Karpas-422 (cell line): Measurements from ENCODE around the gene ADAM33. TPM values are rescaled to one million over a fixed set of nuclear protein-coding genes. Genes with fewer than 3 reads are reported as not detected.

Source experiments
- DNase-seq: peaks from one replicate; pipeline ENCODE4 v3.0.0-alpha.2; 2015
- H2AFZ ChIP-seq: fragments of 200-600 bp; sonication (generic); 2 replicates; pipeline ENCODE4 v1.6.1; 2014; ENCODE audit warnings: antibody characterized with exemption, low read length, mixed read lengths
- H3K27ac ChIP-seq: fragments of 200-600 bp; sonication (generic); 2 replicates; pipeline ENCODE4 v1.5.1; 2014; ENCODE audit warnings: mild to moderate bottlenecking, low read length, moderate library complexity
- H3K27me3 ChIP-seq: fragments of 200-600 bp; sonication (generic); 2 replicates; pipeline ENCODE4 v1.6.1; 2014; ENCODE audit warnings: low read length, mixed read lengths
- H3K36me3 ChIP-seq: fragments of 200-600 bp; sonication (generic); 2 replicates; pipeline ENCODE4 v1.6.1; 2014; ENCODE audit warnings: low read length, mixed read lengths; ENCODE audit not compliant: insufficient read depth
- H3K4me1 ChIP-seq: fragments of 200-600 bp; sonication (generic); 2 replicates; pipeline ENCODE4 v1.6.1; 2014; ENCODE audit warnings: mild to moderate bottlenecking, low read length, mixed read lengths
- H3K4me2 ChIP-seq: fragments of 200-600 bp; sonication (generic); 2 replicates; pipeline ENCODE4 v1.6.1; 2014; ENCODE audit warnings: low read length, low read depth, mild to moderate bottlenecking; ENCODE audit not compliant: poor library complexity, severe bottlenecking
- H3K4me3 ChIP-seq: fragments of 200-600 bp; sonication (generic); 2 replicates; pipeline ENCODE4 v1.5.1; 2014; ENCODE audit warnings: mild to moderate bottlenecking, antibody characterized with exemption, low read length, mixed read lengths
- H3K79me2 ChIP-seq: fragments of 200-600 bp; sonication (generic); 2 replicates; pipeline ENCODE4 v1.6.1; 2014; ENCODE audit warnings: mild to moderate bottlenecking, low read length, mixed read lengths
- H3K9ac ChIP-seq: fragments of 200-600 bp; sonication (generic); 2 replicates; pipeline ENCODE4 v1.6.0; 2014; ENCODE audit warnings: low read length
- H3K9me2 ChIP-seq: fragments of 200-600 bp; sonication (generic), shearing (Covaris generic); replicated peaks from 2 replicates; pipeline ENCODE4 v1.6.0; 2014; ENCODE audit warnings: mild to moderate bottlenecking, low read length, moderate library complexity; ENCODE audit not compliant: insufficient read depth
- H3K9me3 ChIP-seq: fragments of 300-700, 200-600 bp; sonication (generic); 2 replicates; pipeline ENCODE4 v1.6.1; 2014; ENCODE audit warnings: low read length, mixed read lengths
- H4K20me1 ChIP-seq: fragments of 200-600 bp; sonication (generic); 2 replicates; pipeline ENCODE4 v1.6.1; 2014; ENCODE audit warnings: mild to moderate bottlenecking, antibody characterized with exemption, low read length, low read depth; ENCODE audit not compliant: insufficient read depth
- total RNA-seq: library from RNA; depleted of rRNA; stranded (reverse); fragments of >200 nt; shearing (Covaris generic); gene quantifications from 2 replicates; pipeline ENCODE4 v1.2.3, GENCODE V29; 2014; ENCODE audit warnings: low replicate concordance; rRNA removed

The ADAM33 gene, protein sequence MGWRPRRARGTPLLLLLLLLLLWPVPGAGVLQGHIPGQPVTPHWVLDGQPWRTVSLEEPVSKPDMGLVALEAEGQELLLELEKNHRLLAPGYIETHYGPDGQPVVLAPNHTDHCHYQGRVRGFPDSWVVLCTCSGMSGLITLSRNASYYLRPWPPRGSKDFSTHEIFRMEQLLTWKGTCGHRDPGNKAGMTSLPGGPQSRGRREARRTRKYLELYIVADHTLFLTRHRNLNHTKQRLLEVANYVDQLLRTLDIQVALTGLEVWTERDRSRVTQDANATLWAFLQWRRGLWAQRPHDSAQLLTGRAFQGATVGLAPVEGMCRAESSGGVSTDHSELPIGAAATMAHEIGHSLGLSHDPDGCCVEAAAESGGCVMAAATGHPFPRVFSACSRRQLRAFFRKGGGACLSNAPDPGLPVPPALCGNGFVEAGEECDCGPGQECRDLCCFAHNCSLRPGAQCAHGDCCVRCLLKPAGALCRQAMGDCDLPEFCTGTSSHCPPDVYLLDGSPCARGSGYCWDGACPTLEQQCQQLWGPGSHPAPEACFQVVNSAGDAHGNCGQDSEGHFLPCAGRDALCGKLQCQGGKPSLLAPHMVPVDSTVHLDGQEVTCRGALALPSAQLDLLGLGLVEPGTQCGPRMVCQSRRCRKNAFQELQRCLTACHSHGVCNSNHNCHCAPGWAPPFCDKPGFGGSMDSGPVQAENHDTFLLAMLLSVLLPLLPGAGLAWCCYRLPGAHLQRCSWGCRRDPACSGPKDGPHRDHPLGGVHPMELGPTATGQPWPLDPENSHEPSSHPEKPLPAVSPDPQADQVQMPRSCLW
- not detected in 2 replicates for total RNA-seq

DNA sequence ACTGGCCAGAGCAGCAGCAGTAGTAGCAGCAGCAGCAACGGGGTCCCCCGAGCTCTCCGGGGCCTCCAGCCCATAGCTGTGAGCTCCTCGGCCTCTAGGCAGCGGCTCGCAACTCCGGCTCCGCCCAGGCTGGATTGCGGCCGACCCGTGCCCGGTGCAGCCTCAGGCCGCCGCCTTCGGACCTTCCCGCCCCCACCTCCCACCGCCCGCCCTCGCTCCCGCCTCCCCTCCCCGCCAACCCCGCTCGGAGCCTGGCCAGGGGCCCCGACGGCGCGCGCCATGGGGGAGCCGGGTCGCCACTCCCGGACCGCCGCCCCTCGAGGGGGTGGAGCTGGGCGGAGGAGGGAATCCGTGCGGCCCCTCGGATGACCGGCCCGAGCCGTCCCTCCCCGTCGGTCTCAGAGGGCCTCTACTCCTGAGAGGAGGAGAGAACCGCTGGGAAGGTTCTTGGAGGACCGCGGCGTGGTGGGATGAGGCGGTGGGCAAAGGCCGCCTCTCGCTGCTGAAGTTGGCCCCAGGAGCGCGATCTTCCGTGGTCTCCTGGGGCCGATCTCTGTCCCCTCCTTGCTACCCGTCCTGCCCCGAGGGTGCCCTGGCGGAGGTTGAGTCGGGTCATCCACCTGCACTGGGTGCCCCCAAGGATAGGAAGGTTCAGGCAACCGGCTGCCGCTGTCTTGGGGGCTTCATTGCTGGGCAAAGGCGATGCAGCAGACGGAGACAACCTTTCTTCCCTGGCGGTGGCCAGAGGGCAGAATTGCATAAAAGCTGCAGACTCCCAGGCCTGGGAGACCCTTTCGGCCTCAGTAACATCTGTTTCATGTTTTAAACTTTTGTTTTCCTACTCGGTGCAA lies at the start of gene ADAM33:
TSS of gene ADAM33 (minus strand) at position 80 of the 851 bp plus-strand sequence. CDS start at position 74, 6 bp downstream.
- no peaks in the 10 kb centered on the region for H3K79me2 ChIP-seq
- no peak within 1 kb of the TSS for H3K4me2 ChIP-seq
- H3K36me3 ChIP-seq: no peaks in the 10 kb centered on the region
- H3K9ac ChIP-seq: no peak within 1 kb of the TSS
- no peak for DNase-seq
- H3K9me2 ChIP-seq: no peaks in the 10 kb centered on the region
- H2AFZ ChIP-seq: no peak within 1 kb of the TSS
- H3K9me3 ChIP-seq: no peaks in the 10 kb centered on the region
- H3K4me3 ChIP-seq: no peak within 1 kb of the TSS
- H4K20me1 ChIP-seq: no peaks in the 10 kb centered on the region
- no peaks in the 10 kb centered on the region for H3K4me1 ChIP-seq
- H3K27ac ChIP-seq: no peak within 1 kb of the TSS
- no peaks in the 10 kb centered on the region for H3K27me3 ChIP-seq

DNA sequence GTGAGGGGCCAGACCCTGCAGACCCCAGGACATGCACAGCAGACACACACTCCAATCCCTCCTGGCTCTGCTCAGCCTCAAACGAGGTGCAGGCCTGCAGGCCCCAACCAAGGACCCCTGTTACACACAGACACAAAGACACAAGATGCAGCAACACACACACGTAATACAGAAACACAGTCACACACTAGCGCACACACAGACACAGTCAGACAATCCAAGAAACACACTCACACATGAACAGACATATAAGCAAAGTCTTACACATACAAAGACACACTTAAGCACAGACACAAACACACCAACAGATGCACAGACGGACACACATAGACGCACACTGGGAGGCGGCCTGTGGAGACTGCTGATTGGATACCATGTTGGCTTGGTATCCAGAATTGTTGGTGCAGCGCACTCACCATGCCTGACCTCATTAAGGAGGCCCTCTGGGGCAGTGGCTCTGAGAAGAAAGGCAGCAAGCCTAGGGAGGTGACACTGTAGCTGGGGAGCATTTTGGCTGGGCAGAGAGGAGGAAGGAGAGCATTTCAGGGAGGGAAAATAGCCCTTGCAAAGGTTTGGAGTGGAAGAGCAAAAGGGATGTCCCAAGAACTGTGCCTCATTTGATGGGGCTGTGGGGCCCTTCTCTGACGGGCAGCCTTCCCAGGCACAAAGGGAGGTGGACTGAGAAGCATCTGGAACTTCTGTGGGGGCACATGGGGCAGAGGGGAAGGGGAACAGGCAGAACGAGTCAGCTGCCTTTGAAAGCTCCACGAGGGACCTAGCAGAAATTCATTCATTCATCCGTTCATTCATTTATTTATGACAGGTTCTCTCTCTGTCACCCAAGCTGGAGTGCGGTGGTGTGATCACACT lies 49.2 kb upstream of the ADAM33 start:
- Histone ChIP-seq H3K79me2 (no peaks in the 10 kb centered on the region), H3K4me2 (no peak overlapping the region), H3K27me3 (no peaks in the 10 kb centered on the region), H3K27ac (no peak overlapping the region), H2AFZ (no peak overlapping the region), H3K9ac (no peak overlapping the region), H3K9me2 (no peaks in the 10 kb centered on the region), H3K4me3 (no peak overlapping the region), H3K36me3 (no peaks in the 10 kb centered on the region), H3K4me1 (no peaks in the 10 kb centered on the region), H4K20me1 (no peaks in the 10 kb centered on the region), H3K9me3 (no peaks in the 10 kb centered on the region)
- no peak for DNase-seq

DNA sequence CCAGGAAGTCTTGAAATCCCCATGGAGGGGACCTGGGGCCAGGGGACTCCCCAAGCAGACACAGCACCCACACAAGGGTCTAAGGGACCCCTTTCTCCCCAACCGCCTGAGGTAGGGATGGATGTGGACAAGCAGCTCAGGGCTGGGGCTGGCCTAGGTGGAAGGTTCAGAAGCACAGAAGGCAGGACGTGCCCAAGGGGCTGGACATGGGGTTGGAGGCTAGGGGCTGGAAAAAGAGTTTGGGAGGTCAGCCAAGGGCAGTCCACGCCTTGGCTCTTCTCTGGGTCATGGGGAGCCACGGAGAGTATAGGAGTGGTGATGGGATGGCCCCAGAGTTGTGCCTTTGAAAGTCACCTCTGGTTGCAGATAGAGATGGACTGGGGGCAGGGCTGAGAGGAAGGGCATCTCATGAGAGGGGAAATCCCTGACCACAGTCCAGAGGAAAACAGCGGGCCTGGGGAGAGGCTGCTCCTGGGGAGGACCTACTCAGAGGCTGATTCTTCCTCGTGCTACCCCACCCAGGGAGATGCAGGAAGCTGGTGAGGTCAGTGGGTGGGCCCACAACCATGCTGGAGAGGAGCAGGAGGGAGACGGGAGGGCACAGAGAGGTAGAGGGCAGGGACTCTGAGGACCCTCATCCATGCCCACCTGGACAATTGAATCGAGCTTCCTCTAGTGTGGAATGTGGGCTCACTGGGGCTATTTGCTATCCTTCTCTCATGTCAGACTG lies 48.2 kb upstream of the ADAM33 start:
- no peak overlapping the region for H3K4me2 ChIP-seq
- H3K9me3 ChIP-seq: no peaks in the 10 kb centered on the region
- no peak overlapping the region for H3K9ac ChIP-seq
- H4K20me1 ChIP-seq: no peaks in the 10 kb centered on the region
- H3K27ac ChIP-seq: no peak overlapping the region
- no peak overlapping the region for H3K4me3 ChIP-seq
- H3K27me3 ChIP-seq: no peaks in the 10 kb centered on the region
- no peaks in the 10 kb centered on the region for H3K79me2 ChIP-seq
- no peaks in the 10 kb centered on the region for H3K4me1 ChIP-seq
- DNase-seq: no peak
- H2AFZ ChIP-seq: no peak overlapping the region
- H3K36me3 ChIP-seq: no peaks in the 10 kb centered on the region
- H3K9me2 ChIP-seq: no peaks in the 10 kb centered on the region

DNA sequence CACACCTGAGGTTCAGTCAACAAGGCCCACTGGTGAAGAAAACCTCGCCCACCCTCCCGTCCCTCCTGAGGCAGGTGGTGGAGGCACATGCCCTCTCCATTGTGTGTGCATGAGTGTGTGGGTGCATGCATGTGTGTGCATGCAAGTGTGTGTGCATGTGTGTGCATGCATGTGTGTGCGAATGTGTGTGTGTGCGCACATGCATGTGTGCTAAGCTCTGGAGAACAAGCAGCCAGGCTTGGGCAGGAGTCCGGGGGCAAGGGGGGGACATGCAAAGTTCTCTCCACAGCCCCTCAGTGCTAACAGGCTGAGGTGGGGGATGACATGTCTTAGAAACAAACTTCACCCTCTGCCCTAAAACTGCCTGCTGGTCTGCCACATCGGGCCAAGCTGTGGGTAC lies 47.6 kb upstream of the ADAM33 start:
- Histone ChIP-seq H3K36me3 (no peaks in the 10 kb centered on the region), H3K4me2 (no peak overlapping the region), H3K9me2 (no peaks in the 10 kb centered on the region), H3K9ac (no peak overlapping the region), H3K4me3 (no peak overlapping the region), H3K27ac (no peak overlapping the region), H3K79me2 (no peaks in the 10 kb centered on the region), H2AFZ (no peak overlapping the region), H4K20me1 (no peaks in the 10 kb centered on the region), H3K9me3 (no peaks in the 10 kb centered on the region), H3K27me3 (no peaks in the 10 kb centered on the region), H3K4me1 (no peaks in the 10 kb centered on the region)
- DNase-seq: no peak

DNA sequence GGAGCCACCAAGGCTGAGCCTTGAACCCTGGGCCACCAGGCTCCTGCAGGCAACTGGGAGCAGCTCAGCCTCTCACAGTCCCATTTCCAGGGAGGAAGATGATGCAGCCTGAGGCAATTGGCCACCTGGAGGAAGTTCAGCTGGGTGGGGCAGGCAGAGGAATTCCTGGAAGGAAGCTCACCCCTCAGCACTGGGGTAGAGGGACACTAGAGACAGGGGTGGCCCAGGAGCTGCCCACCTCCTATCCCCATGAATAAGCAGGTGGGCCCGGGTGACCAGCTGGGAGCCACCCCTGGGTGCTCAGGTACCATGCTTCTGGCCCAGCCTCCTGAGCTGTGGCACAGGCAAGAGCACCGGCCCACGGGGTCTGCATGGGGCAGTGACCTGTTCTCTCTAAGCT lies 47.1 kb upstream of the ADAM33 start:
- no peaks in the 10 kb centered on the region for H3K79me2 ChIP-seq
- H2AFZ ChIP-seq: no peak overlapping the region
- H4K20me1 ChIP-seq: no peaks in the 10 kb centered on the region
- H3K4me3 ChIP-seq: no peak overlapping the region
- H3K27ac ChIP-seq: no peak overlapping the region
- no peaks in the 10 kb centered on the region for H3K36me3 ChIP-seq
- H3K27me3 ChIP-seq: no peaks in the 10 kb centered on the region
- H3K4me2 ChIP-seq: no peak overlapping the region
- H3K9me3 ChIP-seq: no peaks in the 10 kb centered on the region
- no peaks in the 10 kb centered on the region for H3K4me1 ChIP-seq
- no peaks in the 10 kb centered on the region for H3K9me2 ChIP-seq
- DNase-seq: no peak
- H3K9ac ChIP-seq: no peak overlapping the region

DNA sequence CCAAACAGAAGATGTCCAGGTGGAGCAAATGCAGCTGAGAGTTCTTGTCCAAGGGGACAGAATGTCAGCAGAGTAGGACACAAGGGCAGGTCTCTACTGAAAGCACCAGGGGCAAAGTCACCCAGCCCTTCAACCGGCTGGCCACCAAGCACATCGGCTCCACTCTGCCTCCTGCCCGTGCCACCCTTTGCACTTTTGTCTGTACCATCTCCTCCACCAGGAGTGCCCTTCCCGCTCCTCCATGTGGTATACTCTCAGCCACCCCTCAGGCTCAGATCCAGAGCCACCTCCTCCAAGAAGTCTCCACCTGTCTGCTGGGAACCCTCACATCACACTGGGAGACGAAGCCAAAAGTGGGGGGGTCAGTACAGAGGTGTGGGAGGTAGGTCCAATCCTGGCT lies 46.5 kb upstream of the ADAM33 start:
- no peaks in the 10 kb centered on the region for H3K9me3 ChIP-seq
- no peak overlapping the region for H2AFZ ChIP-seq
- H3K27me3 ChIP-seq: no peaks in the 10 kb centered on the region
- H3K9me2 ChIP-seq: no peaks in the 10 kb centered on the region
- H3K4me3 ChIP-seq: no peak overlapping the region
- H4K20me1 ChIP-seq: no peaks in the 10 kb centered on the region
- H3K4me2 ChIP-seq: no peak overlapping the region
- no peaks in the 10 kb centered on the region for H3K4me1 ChIP-seq
- no peaks in the 10 kb centered on the region for H3K79me2 ChIP-seq
- no peak for DNase-seq
- no peak overlapping the region for H3K9ac ChIP-seq
- no peaks in the 10 kb centered on the region for H3K36me3 ChIP-seq
- no peak overlapping the region for H3K27ac ChIP-seq

DNA sequence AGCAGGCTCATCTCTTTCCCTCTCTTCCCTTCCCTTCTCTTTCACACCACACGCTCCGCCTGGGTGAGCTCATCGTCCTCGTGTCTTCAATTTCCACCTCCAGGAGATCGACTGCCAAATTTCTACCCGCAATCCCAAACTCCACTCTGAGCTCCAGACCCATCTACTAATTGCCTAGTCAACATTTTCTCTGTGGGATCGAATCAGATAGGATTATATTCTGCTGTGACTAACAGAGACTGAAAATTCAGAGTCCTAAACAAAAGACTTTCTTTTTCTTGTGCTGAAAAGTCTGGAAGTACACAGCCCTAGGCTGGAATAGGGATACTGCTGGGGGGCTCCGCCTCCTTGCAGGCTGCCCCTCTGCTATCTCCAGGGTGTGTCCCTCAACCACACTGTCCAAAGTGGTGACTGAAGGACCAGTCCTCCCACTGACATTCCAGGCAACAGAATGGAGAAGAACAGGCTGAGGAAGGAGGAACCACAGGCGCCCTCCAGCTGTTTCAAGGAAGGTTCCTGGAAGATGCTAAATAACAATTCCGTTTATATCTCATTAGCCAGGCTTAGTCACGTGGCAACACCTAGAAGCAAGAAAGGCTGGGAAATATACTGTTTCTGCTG lies 45.7 kb upstream of the ADAM33 start:
- H3K9ac ChIP-seq: no peak overlapping the region
- no peak overlapping the region for H3K27ac ChIP-seq
- H3K27me3 ChIP-seq: no peaks in the 10 kb centered on the region
- no peak overlapping the region for H2AFZ ChIP-seq
- H3K9me2 ChIP-seq: no peaks in the 10 kb centered on the region
- no peaks in the 10 kb centered on the region for H3K4me1 ChIP-seq
- no peaks in the 10 kb centered on the region for H3K36me3 ChIP-seq
- no peak overlapping the region for H3K4me3 ChIP-seq
- no peaks in the 10 kb centered on the region for H3K79me2 ChIP-seq
- H3K4me2 ChIP-seq: no peak overlapping the region
- no peak for DNase-seq
- H4K20me1 ChIP-seq: no peaks in the 10 kb centered on the region
- H3K9me3 ChIP-seq: no peaks in the 10 kb centered on the region
